ENCODE measurements around the gene MINDY4.

MINDY4 gene

GRCh38 chr7:30865076-30865475, 93.9 kb downstream of the MINDY4 start:
- H3K4me3 ChIP-seq (ENCODE audit: low read depth, low read length): no peak overlapping the region
- TF ChIP-seq CTCF (IDR thresholded peaks at IDR 0.05; ENCODE audit: control insufficient read depth, extremely low read depth, insufficient read depth): no peak
- no peak for DNase-seq (ENCODE audit: low read depth)

GRCh38 chr7:30865821-30866220, 94.6 kb downstream of the MINDY4 start:
- no peak overlapping the region for H3K4me3 ChIP-seq (ENCODE audit: low read depth, low read length)
- TF ChIP-seq CTCF (IDR thresholded peaks at IDR 0.05; ENCODE audit: control insufficient read depth, extremely low read depth, insufficient read depth): no peak
- DNase-seq (ENCODE audit: low read depth): no peak

- no peak overlapping the region for H3K4me3 ChIP-seq (ENCODE audit: low read depth, low read length)
- no peak for DNase-seq (ENCODE audit: low read depth)
- no peak for TF ChIP-seq CTCF (IDR thresholded peaks at IDR 0.05; ENCODE audit: control insufficient read depth, extremely low read depth, insufficient read depth)
Measured at GRCh38 chr7:30866939-30867338, 95.7 kb downstream of the MINDY4 start.

- no peak for DNase-seq (ENCODE audit: low read depth)
- TF ChIP-seq CTCF (IDR thresholded peaks at IDR 0.05; ENCODE audit: control insufficient read depth, extremely low read depth, insufficient read depth): no peak
- no peak overlapping the region for H3K4me3 ChIP-seq (ENCODE audit: low read depth, low read length)
Measured at GRCh38 chr7:30867483-30867882, 96.3 kb downstream of the MINDY4 start.

GRCh38 chr7:30869794-30870611, 98.8 kb downstream of the MINDY4 start:
- TF ChIP-seq CTCF (IDR thresholded peaks at IDR 0.05; ENCODE audit: control insufficient read depth, extremely low read depth, insufficient read depth): no peak
- no peak for DNase-seq (ENCODE audit: low read depth)
- no peak overlapping the region for H3K4me3 ChIP-seq (ENCODE audit: low read depth, low read length)

- no peak overlapping the region for H3K4me3 ChIP-seq (ENCODE audit: low read depth, low read length)
- DNase-seq (ENCODE audit: low read depth): no peak
- no peak for TF ChIP-seq CTCF (IDR thresholded peaks at IDR 0.05; ENCODE audit: control insufficient read depth, extremely low read depth, insufficient read depth)
Measured at GRCh38 chr7:30870821-30871518, 99.8 kb downstream of the MINDY4 start.
